ENCODE results near the gene GNG8.

DNA sequence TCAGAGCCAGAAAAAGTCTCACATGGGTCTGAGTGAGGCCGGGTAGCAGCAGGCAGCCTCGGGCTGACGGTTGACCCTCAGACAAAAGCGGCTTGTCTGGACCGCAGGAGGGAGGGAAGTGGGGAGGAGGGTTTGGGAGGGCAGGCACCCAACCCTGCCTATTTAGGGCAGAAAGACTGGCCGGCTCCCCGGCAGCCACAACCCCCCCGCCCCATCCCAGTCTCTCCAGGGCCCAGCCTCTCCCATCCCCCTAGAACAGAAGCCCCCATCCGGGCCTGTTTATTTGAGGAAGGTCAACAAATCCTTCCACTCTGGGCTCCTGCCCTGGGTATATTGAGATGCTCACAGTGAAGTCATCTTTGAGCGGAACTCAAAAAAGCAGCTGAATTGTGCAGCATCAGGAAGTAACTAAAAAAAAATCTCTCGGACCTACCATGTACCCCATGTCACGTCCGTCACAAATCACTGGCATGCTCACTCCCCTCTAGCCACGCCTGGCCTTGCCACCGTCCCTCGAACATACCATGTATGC, 18.7 kb upstream of the GNG8 start:
- TF ChIP-seq, protein P1, sequence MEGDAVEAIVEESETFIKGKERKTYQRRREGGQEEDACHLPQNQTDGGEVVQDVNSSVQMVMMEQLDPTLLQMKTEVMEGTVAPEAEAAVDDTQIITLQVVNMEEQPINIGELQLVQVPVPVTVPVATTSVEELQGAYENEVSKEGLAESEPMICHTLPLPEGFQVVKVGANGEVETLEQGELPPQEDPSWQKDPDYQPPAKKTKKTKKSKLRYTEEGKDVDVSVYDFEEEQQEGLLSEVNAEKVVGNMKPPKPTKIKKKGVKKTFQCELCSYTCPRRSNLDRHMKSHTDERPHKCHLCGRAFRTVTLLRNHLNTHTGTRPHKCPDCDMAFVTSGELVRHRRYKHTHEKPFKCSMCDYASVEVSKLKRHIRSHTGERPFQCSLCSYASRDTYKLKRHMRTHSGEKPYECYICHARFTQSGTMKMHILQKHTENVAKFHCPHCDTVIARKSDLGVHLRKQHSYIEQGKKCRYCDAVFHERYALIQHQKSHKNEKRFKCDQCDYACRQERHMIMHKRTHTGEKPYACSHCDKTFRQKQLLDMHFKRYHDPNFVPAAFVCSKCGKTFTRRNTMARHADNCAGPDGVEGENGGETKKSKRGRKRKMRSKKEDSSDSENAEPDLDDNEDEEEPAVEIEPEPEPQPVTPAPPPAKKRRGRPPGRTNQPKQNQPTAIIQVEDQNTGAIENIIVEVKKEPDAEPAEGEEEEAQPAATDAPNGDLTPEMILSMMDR (IDR thresholded peaks at IDR 0.05): no peak
- TF ChIP-seq POLR2AphosphoS5 (IDR thresholded peaks at IDR 0.05; ENCODE audit: low read depth, low read length): no peak
- TF ChIP-seq, protein P2, sequence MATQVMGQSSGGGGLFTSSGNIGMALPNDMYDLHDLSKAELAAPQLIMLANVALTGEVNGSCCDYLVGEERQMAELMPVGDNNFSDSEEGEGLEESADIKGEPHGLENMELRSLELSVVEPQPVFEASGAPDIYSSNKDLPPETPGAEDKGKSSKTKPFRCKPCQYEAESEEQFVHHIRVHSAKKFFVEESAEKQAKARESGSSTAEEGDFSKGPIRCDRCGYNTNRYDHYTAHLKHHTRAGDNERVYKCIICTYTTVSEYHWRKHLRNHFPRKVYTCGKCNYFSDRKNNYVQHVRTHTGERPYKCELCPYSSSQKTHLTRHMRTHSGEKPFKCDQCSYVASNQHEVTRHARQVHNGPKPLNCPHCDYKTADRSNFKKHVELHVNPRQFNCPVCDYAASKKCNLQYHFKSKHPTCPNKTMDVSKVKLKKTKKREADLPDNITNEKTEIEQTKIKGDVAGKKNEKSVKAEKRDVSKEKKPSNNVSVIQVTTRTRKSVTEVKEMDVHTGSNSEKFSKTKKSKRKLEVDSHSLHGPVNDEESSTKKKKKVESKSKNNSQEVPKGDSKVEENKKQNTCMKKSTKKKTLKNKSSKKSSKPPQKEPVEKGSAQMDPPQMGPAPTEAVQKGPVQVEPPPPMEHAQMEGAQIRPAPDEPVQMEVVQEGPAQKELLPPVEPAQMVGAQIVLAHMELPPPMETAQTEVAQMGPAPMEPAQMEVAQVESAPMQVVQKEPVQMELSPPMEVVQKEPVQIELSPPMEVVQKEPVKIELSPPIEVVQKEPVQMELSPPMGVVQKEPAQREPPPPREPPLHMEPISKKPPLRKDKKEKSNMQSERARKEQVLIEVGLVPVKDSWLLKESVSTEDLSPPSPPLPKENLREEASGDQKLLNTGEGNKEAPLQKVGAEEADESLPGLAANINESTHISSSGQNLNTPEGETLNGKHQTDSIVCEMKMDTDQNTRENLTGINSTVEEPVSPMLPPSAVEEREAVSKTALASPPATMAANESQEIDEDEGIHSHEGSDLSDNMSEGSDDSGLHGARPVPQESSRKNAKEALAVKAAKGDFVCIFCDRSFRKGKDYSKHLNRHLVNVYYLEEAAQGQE (IDR thresholded peaks at IDR 0.05; ENCODE audit: low read depth, low read length): no peak
